Peyer's patch (tissue), 4 donors: ENCODE measurements around the gene GPX3. TPM values are rescaled to one million over a fixed set of nuclear protein-coding genes. Genes with fewer than 3 reads are reported as not detected.
A peak's percentile ranks its signal among the peaks of the same experiment; 100 is the strongest.

Experiments
- DNase-seq, 3 donors: peaks; one replicate each; pipeline ENCODE4 v3.0.0-alpha.2; 2017 to 2019
- H3K27ac ChIP-seq, 4 donors: fragments of 200-600 bp; sonication (generic); one replicate each; pipeline ENCODE4 v1.5.1; 2016 to 2019
- H3K27me3 ChIP-seq, 2 donors: fragments of 200-600 bp; sonication (generic); one replicate each; pipeline ENCODE4 v1.5.1; 2019
- H3K36me3 ChIP-seq, 3 donors: fragments of 200-600 bp; sonication (generic); one replicate each; pipeline ENCODE4 v1.5.1; 2016 to 2019
- H3K4me1 ChIP-seq, 4 donors: fragments of 200-600 bp; sonication (generic); one replicate each; pipeline ENCODE4 v1.5.1; 2016 to 2019
- H3K4me3 ChIP-seq, 4 donors: fragments of 200-600 bp; sonication (generic); 1 replicate in 3 of 4; 2 replicates in 1 of 4; pipeline ENCODE4 v1.5.1; 2016 to 2019; ENCODE audit warnings: mild to moderate bottlenecking in 1 of 4
- H3K9me3 ChIP-seq, 4 donors: fragments of 200-600 bp; sonication (generic); one replicate each; pipeline ENCODE4 v1.5.1; 2016 to 2019; ENCODE audit warnings: mild to moderate bottlenecking in 1 of 4
- POLR2A ChIP-seq, 2 donors: fragments of 450-650 bp; IDR thresholded peaks; one replicate each; pipeline ENCODE4 v1.5.1; 2017; ENCODE audit warnings: antibody characterized with exemption in 2 of 2, mild to moderate bottlenecking in 2 of 2, moderate library complexity in 2 of 2
- total RNA-seq, 4 donors: library from RNA; depleted of rRNA; stranded (reverse); fragments of >200 nt; gene quantifications; one replicate each; pipeline ENCODE4 v1.1.0, GENCODE V29; 2016
- TF ChIP-seq, protein P1 (sequence below), 6 experiments: fragments of 450-650 bp in 4 of 6; fragments of 200-600 bp in 2 of 6; sonication (generic) in 1 of 6; IDR thresholded peaks; one replicate each; pipeline ENCODE4 v1.5.1; 2017 to 2019; ENCODE audit warnings: antibody characterized with exemption in 6 of 6, mild to moderate bottlenecking in 3 of 6, moderate library complexity in 1 of 6

Gene GPX3
- total RNA-seq, 4 donors from 2014 or later = 143 to 690 (median 479) TPM

DNA sequence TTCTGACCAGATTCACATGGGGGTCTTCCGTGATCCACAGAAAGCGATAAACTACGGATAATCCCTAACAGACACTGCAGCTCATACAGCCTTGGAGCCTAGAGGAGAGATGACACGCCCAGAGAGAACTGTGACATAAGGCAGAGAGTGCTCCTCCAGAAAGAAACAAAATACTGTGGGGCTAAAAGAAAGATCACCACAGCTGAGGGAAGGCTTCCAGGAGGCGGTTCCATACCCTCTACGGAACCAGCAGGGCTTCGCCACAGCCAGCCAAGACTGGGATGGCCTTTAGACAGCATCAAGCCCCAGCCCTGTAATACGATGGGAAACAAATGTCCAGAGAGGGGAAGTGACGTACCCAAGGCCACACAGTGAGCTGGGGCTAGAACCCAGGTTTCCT lies 19.3 kb downstream of the GPX3 start:
- Histone ChIP-seq H3K9me3 (no peaks in the 10 kb centered on the region), H3K4me1 (peaks cover 0 to 21% (median 0%) of the 10 kb centered on the region in 4 donors), H3K36me3 (peaks cover 0 to 98% (median 2%) of the 10 kb centered on the region in 3 donors), H3K4me3 (no peak overlapping the region), H3K27ac (peak overlapping the region; percentile 26 to 67 (median 50)), H3K27me3 (no peaks in the 10 kb centered on the region)
- no peak for DNase-seq
- TF ChIP-seq POLR2A (IDR thresholded peaks at IDR 0.05) = no peak
- TF ChIP-seq, protein P1, sequence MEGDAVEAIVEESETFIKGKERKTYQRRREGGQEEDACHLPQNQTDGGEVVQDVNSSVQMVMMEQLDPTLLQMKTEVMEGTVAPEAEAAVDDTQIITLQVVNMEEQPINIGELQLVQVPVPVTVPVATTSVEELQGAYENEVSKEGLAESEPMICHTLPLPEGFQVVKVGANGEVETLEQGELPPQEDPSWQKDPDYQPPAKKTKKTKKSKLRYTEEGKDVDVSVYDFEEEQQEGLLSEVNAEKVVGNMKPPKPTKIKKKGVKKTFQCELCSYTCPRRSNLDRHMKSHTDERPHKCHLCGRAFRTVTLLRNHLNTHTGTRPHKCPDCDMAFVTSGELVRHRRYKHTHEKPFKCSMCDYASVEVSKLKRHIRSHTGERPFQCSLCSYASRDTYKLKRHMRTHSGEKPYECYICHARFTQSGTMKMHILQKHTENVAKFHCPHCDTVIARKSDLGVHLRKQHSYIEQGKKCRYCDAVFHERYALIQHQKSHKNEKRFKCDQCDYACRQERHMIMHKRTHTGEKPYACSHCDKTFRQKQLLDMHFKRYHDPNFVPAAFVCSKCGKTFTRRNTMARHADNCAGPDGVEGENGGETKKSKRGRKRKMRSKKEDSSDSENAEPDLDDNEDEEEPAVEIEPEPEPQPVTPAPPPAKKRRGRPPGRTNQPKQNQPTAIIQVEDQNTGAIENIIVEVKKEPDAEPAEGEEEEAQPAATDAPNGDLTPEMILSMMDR (IDR thresholded peaks at IDR 0.05) = no peak

GRCh38 chr5:151040211-151040747 lies 19.9 kb downstream of the GPX3 start:
- H3K27ac ChIP-seq = peak overlapping the region; percentile 35 to 67 (median 60)
- H3K36me3 ChIP-seq = peaks cover under 1 to 98% (median 2%) of the 10 kb centered on the region in 3 donors
- DNase-seq = peak in 1 of 3 donors; percentile 76
- H3K4me1 ChIP-seq = peaks cover 0 to 21% (median 0%) of the 10 kb centered on the region in 4 donors
- TF ChIP-seq POLR2A (IDR thresholded peaks at IDR 0.05) = no peak
- TF ChIP-seq, protein P1 (IDR thresholded peaks at IDR 0.05) = peak in 2 of 6 experiments; percentile 4 to 27
- H3K27me3 ChIP-seq = no peaks in the 10 kb centered on the region
- no peaks in the 10 kb centered on the region for H3K9me3 ChIP-seq
- no peak overlapping the region for H3K4me3 ChIP-seq

- Histone ChIP-seq H3K27ac (peak overlapping the region in 2 of 4 donors; percentile 26 to 67), H3K36me3 (peaks cover 0 to 98% (median 4%) of the 10 kb centered on the region in 3 donors), H3K4me3 (no peak overlapping the region), H3K4me1 (peaks cover 0 to 21% (median 0%) of the 10 kb centered on the region in 4 donors), H3K27me3 (no peaks in the 10 kb centered on the region), H3K9me3 (no peaks in the 10 kb centered on the region)
- TF ChIP-seq, protein P1 (IDR thresholded peaks at IDR 0.05) = no peak
- TF ChIP-seq POLR2A (IDR thresholded peaks at IDR 0.05) = no peak
- peak in 1 of 3 donors; percentile 25 for DNase-seq
Measured at GRCh38 chr5:151041577-151042268, 21.3 kb downstream of the GPX3 start.

DNA sequence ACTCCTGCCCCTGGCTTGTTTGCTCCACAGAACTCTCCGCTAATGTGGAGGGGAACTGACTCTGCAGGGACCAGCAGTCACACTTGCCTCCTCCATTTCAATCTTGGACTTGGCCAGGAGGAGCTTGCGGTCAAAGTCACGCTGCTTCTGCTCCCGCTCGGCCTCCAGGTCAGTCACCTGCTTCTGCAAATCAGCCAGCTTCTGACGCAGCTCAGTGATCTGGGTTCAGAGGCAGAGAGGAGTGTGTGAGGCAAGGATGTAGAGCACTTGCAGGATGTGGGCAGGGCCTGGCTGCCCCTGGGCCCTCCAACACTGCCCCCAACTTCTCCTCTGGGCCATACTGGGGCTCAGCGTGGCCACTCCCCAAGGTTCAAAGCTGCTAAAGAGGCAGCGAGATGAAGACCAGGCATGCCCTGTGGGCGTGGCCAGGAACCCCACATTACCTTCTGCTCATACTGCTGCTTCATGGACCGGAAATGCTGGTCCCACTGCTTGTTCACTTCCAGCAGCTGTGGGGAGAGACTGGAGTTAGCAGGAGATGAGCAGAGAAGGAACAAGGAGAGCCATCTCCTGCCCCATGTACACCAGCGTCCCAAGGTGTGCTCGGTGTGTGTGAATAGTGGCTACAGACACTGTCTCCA lies 22.2 kb downstream of the GPX3 start:
- no peak overlapping the region for H3K27ac ChIP-seq
- H3K4me3 ChIP-seq = no peak overlapping the region
- no peaks in the 10 kb centered on the region for H3K9me3 ChIP-seq
- no peaks in the 10 kb centered on the region for H3K27me3 ChIP-seq
- H3K4me1 ChIP-seq = peaks cover 0 to 21% (median 0%) of the 10 kb centered on the region in 4 donors
- TF ChIP-seq POLR2A (IDR thresholded peaks at IDR 0.05) = no peak
- TF ChIP-seq, protein P1 (IDR thresholded peaks at IDR 0.05) = no peak
- DNase-seq = peak in 1 of 3 donors; percentile 63
- H3K36me3 ChIP-seq = peaks cover 0 to 98% (median 4%) of the 10 kb centered on the region in 3 donors

DNA sequence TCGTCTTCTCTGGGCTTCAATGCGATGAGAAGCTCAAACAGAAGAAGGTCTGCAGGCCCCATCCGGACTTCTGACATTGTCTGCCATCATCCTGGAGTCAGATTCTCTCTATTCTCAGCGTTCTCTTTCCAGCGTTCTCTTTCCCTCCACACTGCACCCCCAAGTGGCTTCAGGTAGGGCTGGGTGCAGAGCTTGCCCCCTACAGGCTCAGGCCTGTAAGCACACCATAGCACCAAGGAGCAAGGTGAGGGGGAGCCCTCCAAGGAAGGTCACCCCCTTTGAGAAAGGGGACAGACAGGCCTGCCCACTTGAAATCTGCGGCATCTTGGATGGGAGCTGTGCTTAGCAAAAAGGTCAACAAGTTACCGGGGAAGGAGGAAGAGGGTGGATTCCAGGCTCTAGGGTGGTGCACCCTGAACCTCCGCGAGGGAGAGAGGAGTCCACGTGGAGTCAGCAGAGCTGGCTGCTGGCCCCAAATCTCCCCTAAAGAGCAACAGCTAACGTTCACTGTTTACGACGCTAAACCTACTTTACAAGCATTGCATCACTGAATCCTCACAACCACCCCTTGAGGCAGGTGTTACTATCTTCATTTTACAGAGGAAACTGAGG lies 27.5 kb downstream of the GPX3 start:
- Histone ChIP-seq H3K36me3 (peaks cover 0 to 98% (median 10%) of the 10 kb centered on the region in 3 donors), H3K27ac (no peak overlapping the region)
- DNase-seq = peak in 1 of 3 donors; percentile 53

More for the DNA sequence above, 27.5 kb downstream of the GPX3 start:
- H3K27me3 ChIP-seq = no peaks in the 10 kb centered on the region
- no peaks in the 10 kb centered on the region for H3K9me3 ChIP-seq
- peaks cover 0 to 10% (median 4%) of the 10 kb centered on the region in 4 donors for H3K4me1 ChIP-seq
- H3K4me3 ChIP-seq = no peak overlapping the region
- TF ChIP-seq, protein P1 (IDR thresholded peaks at IDR 0.05) = peak; percentile 27 to 73 (median 66)
- TF ChIP-seq POLR2A (IDR thresholded peaks at IDR 0.05) = no peak
